Retinal pigment epithelial cell (primary cell): ENCODE data around the gene TCTN2.
A peak's percentile ranks its signal among the peaks of the same experiment; 100 is the strongest.

Source experiments
- DNase-seq: peaks from one replicate; pipeline ENCODE4 v3.0.0-alpha.2; 2010; ENCODE audit warnings: low read depth
- H3K4me3 ChIP-seq: 2 replicates; pipeline ENCODE4 v1.5.1; 2011; ENCODE audit warnings: mild to moderate bottlenecking, low read length, control low read depth, moderate library complexity
- CTCF ChIP-seq: conservative IDR thresholded peaks from 2 replicates; pipeline ENCODE4 v1.5.1; 2011; ENCODE audit warnings: low read depth, low read length, control low read depth, inconsistent platforms

TCTN2 gene

GRCh38 chr12:123667771-123668170, 3.1 kb upstream of the TCTN2 start:
- no peak for DNase-seq
- no peak overlapping the region for H3K4me3 ChIP-seq
- no peak for TF ChIP-seq CTCF

GRCh38 chr12:123671876-123672275, 963 bp downstream of the TCTN2 start:
- TF ChIP-seq CTCF, result no peak
- H3K4me3 ChIP-seq, result peak overlapping the region; percentile 91
- DNase-seq, result no peak

- no peak for DNase-seq
- no peak for TF ChIP-seq CTCF
- no peak overlapping the region for H3K4me3 ChIP-seq
Measured at GRCh38 chr12:123675436-123675835, 4.5 kb downstream of the TCTN2 start.

GRCh38 chr12:123676616-123677320, 5.9 kb downstream of the TCTN2 start:
- no peak for TF ChIP-seq CTCF
- DNase-seq, result no peak
- no peak overlapping the region for H3K4me3 ChIP-seq

GRCh38 chr12:123678981-123679380, 8.1 kb downstream of the TCTN2 start:
- no peak for DNase-seq
- H3K4me3 ChIP-seq, result no peak overlapping the region
- TF ChIP-seq CTCF, result no peak

GRCh38 chr12:123681605-123682004, 10.7 kb downstream of the TCTN2 start:
- no peak for TF ChIP-seq CTCF

GRCh38 chr12:123683964-123684363, 13.1 kb downstream of the TCTN2 start:
- DNase-seq, result no peak
- no peak for TF ChIP-seq CTCF
- H3K4me3 ChIP-seq, result no peak overlapping the region

More at GRCh38 chr12:123681605-123682004, 10.7 kb downstream of the TCTN2 start:
- H3K4me3 ChIP-seq, result no peak overlapping the region
- DNase-seq, result no peak
